ENCODE results near the gene PIK3CB. TPM values are rescaled to one million over a fixed set of nuclear protein-coding genes. Genes with fewer than 3 reads are reported as not detected.

PIK3CB gene
- total and polyA plus RNA-seq, 10 of the 15 experiments (the other 5 are each of a cell fraction or from before 2014, with no cell fraction given): 5.0 to 18.4 (median 10.4) TPM

DNA sequence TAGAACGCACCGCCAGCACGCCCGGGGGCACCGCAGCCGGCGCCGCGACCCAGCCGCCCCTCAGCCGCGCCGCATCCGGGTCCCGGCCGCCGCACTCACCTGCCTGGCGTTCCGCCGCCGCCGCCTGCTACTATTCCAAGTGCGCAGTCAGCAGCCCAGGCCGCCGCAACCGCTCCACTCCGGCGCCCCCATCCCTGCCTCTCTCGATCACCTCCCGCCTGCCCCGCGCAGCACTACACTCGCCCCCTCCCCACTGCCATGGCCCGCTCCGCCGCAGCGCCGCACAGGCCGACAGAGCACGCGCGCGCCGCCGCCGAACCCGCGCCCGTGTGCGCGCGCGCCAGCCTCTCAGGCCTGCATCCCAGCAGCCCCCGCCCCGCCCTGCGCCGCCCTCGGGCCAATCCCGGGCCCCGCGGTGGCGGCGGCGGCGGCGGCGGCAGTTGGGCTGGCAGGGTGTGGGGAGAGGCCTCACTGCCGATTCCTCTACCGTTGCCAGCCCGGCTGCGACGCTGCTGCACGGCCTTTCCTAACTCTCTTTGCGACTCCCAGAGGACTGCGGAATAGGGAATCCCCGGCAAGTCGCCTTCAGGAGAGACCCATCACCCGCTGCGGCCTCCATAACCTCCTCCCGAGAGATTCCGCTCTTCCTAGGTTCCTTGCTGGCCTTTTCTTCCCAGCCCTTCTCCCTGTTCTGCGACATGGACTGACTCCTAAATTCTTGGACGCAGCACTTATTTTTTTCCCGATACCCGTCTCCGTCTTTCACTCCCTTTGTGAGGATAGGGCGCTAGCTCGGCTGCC is at the start of gene PIK3CB (continued):
- TF ChIP-seq, protein P1, sequence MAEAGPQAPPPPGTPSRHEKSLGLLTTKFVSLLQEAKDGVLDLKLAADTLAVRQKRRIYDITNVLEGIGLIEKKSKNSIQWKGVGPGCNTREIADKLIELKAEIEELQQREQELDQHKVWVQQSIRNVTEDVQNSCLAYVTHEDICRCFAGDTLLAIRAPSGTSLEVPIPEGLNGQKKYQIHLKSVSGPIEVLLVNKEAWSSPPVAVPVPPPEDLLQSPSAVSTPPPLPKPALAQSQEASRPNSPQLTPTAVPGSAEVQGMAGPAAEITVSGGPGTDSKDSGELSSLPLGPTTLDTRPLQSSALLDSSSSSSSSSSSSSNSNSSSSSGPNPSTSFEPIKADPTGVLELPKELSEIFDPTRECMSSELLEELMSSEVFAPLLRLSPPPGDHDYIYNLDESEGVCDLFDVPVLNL (IDR thresholded peaks at IDR 0.05; ENCODE audit: low read depth, low read length): no peak
- TF ChIP-seq NR2F1 (conservative IDR thresholded peaks at IDR 0.05) (peak; percentile 54), PAX8 (IDR thresholded peaks at IDR 0.05) (no peak), TCF12 (IDR thresholded peaks at IDR 0.05; ENCODE audit: low read depth, low read length) (0 out of 2 replicates have a peak, but pooled peaks have one; percentile 38), LARP7 (IDR thresholded peaks at IDR 0.05) (peak; percentile 89), NFIC (IDR thresholded peaks at IDR 0.05; ENCODE audit: low read depth, low read length) (no peak), ZSCAN29 (IDR thresholded peaks at IDR 0.05) (no peak), GATAD2B (conservative IDR thresholded peaks at IDR 0.05; ENCODE audit: low read depth) (peak; percentile 98), YBX1 (IDR thresholded peaks at IDR 0.05) (no peak), CHD2 (IDR thresholded peaks at IDR 0.05; ENCODE audit: borderline replicate concordance, low read depth, low read length) (no peak), CHD1 (IDR thresholded peaks at IDR 0.05; ENCODE audit: low read depth, low read length) (no peak), ZNF207 (IDR thresholded peaks at IDR 0.05; ENCODE audit: borderline replicate concordance) (no peak; the same call in none of the 2 replicates), RELA (IDR thresholded peaks at IDR 0.05; ENCODE audit: borderline replicate concordance, partially characterized antibody) (peak; percentile 7), GABPA (IDR thresholded peaks at IDR 0.05; ENCODE audit: low read depth) (no peak), POLR2AphosphoS5 (IDR thresholded peaks at IDR 0.05; ENCODE audit: low read length) (peak; percentile 83), SMC3 (IDR thresholded peaks at IDR 0.05; ENCODE audit: borderline replicate concordance, low read length) (no peak)
- TF ChIP-seq, protein P2, sequence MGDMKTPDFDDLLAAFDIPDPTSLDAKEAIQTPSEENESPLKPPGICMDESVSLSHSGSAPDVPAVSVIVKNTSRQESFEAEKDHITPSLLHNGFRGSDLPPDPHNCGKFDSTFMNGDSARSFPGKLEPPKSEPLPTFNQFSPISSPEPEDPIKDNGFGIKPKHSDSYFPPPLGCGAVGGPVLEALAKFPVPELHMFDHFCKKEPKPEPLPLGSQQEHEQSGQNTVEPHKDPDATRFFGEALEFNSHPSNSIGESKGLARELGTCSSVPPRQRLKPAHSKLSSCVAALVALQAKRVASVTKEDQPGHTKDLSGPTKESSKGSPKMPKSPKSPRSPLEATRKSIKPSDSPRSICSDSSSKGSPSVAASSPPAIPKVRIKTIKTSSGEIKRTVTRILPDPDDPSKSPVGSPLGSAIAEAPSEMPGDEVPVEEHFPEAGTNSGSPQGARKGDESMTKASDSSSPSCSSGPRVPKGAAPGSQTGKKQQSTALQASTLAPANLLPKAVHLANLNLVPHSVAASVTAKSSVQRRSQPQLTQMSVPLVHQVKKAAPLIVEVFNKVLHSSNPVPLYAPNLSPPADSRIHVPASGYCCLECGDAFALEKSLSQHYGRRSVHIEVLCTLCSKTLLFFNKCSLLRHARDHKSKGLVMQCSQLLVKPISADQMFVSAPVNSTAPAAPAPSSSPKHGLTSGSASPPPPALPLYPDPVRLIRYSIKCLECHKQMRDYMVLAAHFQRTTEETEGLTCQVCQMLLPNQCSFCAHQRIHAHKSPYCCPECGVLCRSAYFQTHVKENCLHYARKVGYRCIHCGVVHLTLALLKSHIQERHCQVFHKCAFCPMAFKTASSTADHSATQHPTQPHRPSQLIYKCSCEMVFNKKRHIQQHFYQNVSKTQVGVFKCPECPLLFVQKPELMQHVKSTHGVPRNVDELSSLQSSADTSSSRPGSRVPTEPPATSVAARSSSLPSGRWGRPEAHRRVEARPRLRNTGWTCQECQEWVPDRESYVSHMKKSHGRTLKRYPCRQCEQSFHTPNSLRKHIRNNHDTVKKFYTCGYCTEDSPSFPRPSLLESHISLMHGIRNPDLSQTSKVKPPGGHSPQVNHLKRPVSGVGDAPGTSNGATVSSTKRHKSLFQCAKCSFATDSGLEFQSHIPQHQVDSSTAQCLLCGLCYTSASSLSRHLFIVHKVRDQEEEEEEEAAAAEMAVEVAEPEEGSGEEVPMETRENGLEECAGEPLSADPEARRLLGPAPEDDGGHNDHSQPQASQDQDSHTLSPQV (IDR thresholded peaks at IDR 0.05): no peak
- TF ChIP-seq, protein P3, sequence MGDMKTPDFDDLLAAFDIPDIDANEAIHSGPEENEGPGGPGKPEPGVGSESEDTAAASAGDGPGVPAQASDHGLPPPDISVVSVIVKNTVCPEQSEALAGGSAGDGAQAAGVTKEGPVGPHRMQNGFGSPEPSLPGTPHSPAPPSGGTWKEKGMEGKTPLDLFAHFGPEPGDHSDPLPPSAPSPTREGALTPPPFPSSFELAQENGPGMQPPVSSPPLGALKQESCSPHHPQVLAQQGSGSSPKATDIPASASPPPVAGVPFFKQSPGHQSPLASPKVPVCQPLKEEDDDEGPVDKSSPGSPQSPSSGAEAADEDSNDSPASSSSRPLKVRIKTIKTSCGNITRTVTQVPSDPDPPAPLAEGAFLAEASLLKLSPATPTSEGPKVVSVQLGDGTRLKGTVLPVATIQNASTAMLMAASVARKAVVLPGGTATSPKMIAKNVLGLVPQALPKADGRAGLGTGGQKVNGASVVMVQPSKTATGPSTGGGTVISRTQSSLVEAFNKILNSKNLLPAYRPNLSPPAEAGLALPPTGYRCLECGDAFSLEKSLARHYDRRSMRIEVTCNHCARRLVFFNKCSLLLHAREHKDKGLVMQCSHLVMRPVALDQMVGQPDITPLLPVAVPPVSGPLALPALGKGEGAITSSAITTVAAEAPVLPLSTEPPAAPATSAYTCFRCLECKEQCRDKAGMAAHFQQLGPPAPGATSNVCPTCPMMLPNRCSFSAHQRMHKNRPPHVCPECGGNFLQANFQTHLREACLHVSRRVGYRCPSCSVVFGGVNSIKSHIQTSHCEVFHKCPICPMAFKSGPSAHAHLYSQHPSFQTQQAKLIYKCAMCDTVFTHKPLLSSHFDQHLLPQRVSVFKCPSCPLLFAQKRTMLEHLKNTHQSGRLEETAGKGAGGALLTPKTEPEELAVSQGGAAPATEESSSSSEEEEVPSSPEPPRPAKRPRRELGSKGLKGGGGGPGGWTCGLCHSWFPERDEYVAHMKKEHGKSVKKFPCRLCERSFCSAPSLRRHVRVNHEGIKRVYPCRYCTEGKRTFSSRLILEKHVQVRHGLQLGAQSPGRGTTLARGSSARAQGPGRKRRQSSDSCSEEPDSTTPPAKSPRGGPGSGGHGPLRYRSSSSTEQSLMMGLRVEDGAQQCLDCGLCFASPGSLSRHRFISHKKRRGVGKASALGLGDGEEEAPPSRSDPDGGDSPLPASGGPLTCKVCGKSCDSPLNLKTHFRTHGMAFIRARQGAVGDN (IDR thresholded peaks at IDR 0.05): peak; percentile 61
- TF ChIP-seq, protein P4, sequence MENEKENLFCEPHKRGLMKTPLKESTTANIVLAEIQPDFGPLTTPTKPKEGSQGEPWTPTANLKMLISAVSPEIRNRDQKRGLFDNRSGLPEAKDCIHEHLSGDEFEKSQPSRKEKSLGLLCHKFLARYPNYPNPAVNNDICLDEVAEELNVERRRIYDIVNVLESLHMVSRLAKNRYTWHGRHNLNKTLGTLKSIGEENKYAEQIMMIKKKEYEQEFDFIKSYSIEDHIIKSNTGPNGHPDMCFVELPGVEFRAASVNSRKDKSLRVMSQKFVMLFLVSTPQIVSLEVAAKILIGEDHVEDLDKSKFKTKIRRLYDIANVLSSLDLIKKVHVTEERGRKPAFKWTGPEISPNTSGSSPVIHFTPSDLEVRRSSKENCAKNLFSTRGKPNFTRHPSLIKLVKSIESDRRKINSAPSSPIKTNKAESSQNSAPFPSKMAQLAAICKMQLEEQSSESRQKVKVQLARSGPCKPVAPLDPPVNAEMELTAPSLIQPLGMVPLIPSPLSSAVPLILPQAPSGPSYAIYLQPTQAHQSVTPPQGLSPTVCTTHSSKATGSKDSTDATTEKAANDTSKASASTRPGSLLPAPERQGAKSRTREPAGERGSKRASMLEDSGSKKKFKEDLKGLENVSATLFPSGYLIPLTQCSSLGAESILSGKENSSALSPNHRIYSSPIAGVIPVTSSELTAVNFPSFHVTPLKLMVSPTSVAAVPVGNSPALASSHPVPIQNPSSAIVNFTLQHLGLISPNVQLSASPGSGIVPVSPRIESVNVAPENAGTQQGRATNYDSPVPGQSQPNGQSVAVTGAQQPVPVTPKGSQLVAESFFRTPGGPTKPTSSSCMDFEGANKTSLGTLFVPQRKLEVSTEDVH (IDR thresholded peaks at IDR 0.05; ENCODE audit: low read depth, partially characterized antibody): no peak
